Measurements from ENCODE around the gene PKMYT1.
"Not testable (repeated sequence)": the region's sequence is repeated elsewhere in the genome, so short reads cannot be mapped to it uniquely, and the experiment has no call there.

PKMYT1 gene

DNA sequence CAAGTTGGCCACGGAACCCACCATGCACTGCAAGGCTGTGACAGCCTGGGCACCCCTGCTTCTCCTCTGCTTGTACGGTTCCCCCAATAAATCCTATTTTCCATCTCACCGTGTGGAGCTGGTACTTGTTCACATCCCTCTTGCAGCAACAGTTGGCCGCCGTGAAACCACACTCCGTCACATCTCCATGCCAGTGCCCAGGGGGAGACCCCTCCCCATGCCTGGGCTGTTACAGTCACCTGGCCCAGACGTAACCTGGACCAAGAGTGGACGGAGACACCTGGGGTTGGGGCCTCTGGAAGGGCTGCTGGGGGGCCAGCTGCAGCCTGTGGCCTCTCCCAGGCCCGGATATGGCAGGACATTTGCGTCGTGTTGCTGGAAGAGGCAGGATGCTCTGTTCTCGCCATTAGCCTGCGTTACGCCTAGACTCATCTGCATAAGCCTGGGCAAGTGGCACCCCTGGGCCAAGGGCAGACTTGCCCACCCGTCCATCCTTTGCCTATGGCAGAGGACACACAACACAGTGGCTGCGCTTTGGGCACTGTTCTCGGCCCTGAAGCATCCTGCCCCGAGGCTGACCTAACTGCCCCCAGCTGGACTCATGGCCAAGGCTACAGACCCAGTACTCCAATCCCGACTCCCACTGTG lies 30.4 kb downstream of the PKMYT1 start:
- Histone ChIP-seq H3K4me1 (ENCODE audit: control insufficient read depth, insufficient read depth, low read length) (no peaks in the 10 kb centered on the region), H3K9me3 (replicated peaks; ENCODE audit: low read length) (no peaks in the 10 kb centered on the region), H3K27me3 (ENCODE audit: control insufficient read depth, insufficient read depth, low read length) (peaks cover 13% of the 10 kb centered on the region), H3K36me3 (ENCODE audit: insufficient read depth, low read length) (peaks cover 21% of the 10 kb centered on the region), H3K4me3 (ENCODE audit: low read length) (no peak overlapping the region), H3K9ac (ENCODE audit: low read depth, low read length) (no peak overlapping the region), H3K4me2 (ENCODE audit: low read length) (no peak overlapping the region)

DNA sequence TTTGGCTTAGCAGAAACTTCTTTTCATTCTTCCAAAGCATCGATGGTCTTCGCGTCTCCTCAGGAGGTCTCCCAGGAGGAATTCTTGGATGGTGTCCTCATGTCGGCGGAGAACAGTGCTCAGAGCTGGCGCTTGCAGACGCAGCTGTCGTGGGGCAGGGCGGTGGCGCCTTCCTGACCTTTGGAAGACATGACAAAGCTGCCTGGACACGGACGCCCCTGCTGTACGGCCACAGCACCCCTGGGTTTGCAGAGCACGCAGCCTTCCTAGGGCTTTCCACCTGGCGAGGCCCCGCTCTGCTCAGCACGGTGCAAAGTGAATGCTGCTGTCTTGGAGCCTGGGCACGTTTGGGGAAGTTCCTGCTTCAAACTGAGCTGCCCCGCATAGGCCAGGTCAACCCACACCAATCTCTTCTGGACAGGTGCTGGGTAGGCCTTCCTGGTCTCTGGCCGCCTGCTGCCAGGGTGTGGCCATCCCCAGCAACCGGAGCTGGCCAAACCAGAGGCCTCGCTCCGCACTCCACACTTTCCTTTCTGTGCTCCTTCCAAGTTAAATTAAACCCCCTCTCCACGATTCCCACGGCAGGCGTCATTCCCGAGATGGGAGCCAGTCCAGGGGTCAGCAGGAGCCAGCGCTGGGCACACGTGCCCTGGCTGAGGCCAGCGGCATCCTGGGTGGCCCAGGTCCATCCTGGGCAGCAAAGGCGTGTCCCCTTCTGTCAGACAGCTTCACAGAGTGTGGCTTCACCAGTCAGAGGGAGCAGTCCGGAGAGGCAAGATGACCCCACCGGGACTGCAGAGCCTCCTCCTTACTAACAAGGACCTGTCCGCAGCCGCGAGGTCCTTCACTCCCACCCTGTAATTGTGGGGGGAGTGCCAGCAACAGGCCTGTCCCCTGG lies 31.2 kb downstream of the PKMYT1 start:
- Histone ChIP-seq H3K4me1 (ENCODE audit: control insufficient read depth, insufficient read depth, low read length) (no peaks in the 10 kb centered on the region), H3K27me3 (ENCODE audit: control insufficient read depth, insufficient read depth, low read length) (peaks cover 7% of the 10 kb centered on the region), H3K4me3 (ENCODE audit: low read length) (no peak overlapping the region), H3K9ac (ENCODE audit: low read depth, low read length) (no peak overlapping the region), H3K36me3 (ENCODE audit: insufficient read depth, low read length) (peaks cover 23% of the 10 kb centered on the region), H3K9me3 (replicated peaks; ENCODE audit: low read length) (no peaks in the 10 kb centered on the region), H3K4me2 (ENCODE audit: low read length) (no peak overlapping the region)

DNA sequence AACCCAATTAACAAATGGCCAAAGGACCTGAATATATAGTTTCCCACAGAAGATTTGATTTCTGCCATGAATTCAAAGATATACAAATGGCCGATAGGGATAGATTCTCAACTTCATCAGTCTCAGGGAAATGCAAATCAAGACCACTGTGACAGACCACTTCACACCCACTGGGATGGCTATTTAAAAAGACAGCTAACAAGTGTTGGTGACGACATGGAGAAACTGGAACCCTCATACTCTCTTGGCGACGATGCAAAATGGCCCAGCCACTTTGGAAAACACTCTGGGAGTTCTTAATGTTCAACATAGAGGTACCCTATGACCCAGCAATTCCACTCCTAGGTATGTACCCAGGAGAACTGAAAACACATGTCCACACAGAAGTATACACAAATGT lies 33.6 kb downstream of the PKMYT1 start:
- peaks cover 39% of the 10 kb centered on the region for H3K36me3 ChIP-seq (ENCODE audit: insufficient read depth, low read length)
- H3K4me2 ChIP-seq (ENCODE audit: low read length): no peak overlapping the region
- H3K4me3 ChIP-seq (ENCODE audit: low read length): no peak overlapping the region
- H3K4me1 ChIP-seq (ENCODE audit: control insufficient read depth, insufficient read depth, low read length): no peaks in the 10 kb centered on the region
- no peaks in the 10 kb centered on the region for H3K9me3 ChIP-seq (replicated peaks; ENCODE audit: low read length)
- no peak overlapping the region for H3K9ac ChIP-seq (ENCODE audit: low read depth, low read length)
- H3K27me3 ChIP-seq (ENCODE audit: control insufficient read depth, insufficient read depth, low read length): no peaks in the 10 kb centered on the region

DNA sequence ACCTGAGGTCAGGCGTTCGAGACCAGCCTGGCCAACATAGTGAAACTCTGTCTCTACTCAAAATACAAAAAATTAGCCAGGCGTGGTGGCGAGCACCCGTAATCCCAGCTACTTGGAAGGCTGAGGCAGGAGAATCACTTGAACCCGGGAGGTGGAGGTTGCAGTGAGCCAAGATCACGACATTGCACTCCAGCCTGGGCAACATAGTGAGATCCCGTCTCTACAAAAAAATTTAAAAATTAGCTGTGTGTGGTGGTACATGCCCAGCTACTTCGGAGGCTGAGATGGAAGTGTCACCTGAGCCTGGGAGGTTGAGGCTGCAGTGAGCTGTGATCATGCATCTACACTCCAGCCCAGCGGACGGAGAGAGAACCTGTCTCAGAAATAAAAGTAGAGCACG lies 36.5 kb downstream of the PKMYT1 start:
- H3K36me3 ChIP-seq (ENCODE audit: insufficient read depth, low read length): peaks cover 51% of the 10 kb centered on the region
- H3K4me3 ChIP-seq (ENCODE audit: low read length); H3K9me3 ChIP-seq (replicated peaks; ENCODE audit: low read length); H3K27me3 ChIP-seq (ENCODE audit: control insufficient read depth, insufficient read depth, low read length); H3K4me2 ChIP-seq (ENCODE audit: low read length); H3K9ac ChIP-seq (ENCODE audit: low read depth, low read length); H3K4me1 ChIP-seq (ENCODE audit: control insufficient read depth, insufficient read depth, low read length): not testable (repeated sequence)

DNA sequence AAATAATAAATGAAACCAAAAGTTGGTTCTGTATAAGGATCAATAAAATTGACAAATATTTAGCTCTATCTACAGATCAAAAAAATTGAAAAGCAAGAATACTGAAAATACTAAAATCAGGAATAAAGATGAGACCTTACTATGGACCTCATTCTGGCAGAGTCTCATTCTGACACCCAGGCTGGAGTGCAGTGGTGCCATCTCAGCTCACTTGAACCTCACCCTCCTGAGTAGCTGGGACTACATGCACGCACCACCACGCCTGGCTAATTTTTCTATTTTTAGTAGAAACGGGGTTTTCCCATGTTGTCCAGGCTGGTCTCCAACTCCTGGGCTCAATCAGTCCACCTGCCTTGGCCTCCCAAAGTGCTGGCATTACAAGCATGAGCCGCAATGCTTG lies 38.2 kb downstream of the PKMYT1 start:
- H3K36me3 ChIP-seq (ENCODE audit: insufficient read depth, low read length): peaks cover 59% of the 10 kb centered on the region
- no peak overlapping the region for H3K4me3 ChIP-seq (ENCODE audit: low read length)
- H3K9me3 ChIP-seq (replicated peaks; ENCODE audit: low read length): no peaks in the 10 kb centered on the region
- no peak overlapping the region for H3K4me2 ChIP-seq (ENCODE audit: low read length)
- H3K9ac ChIP-seq (ENCODE audit: low read depth, low read length): no peak overlapping the region
- H3K27me3 ChIP-seq (ENCODE audit: control insufficient read depth, insufficient read depth, low read length): no peaks in the 10 kb centered on the region
- H3K4me1 ChIP-seq (ENCODE audit: control insufficient read depth, insufficient read depth, low read length): no peaks in the 10 kb centered on the region

DNA sequence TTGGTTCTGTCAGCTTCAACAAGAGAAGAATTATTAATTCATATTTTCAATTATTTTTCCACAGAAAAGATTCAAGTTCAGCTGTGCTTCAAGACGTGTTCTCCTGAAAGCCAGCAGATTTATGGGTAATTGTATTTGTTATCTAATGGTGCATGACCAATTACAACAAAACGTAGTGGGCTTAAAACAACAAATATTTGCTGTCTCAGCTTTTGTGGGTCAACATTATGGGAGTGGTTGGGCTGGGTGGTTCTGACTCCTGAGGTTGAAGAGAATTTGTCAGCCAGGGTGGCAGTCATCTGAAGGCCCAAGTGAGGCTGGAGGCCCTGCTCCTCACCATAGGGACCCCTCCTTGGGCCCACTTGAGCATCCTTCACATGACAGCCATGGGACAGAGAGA lies 40.3 kb downstream of the PKMYT1 start:
- H3K27me3 ChIP-seq (ENCODE audit: control insufficient read depth, insufficient read depth, low read length): no peaks in the 10 kb centered on the region
- H3K4me3 ChIP-seq (ENCODE audit: low read length): no peak overlapping the region
- H3K4me2 ChIP-seq (ENCODE audit: low read length): no peak overlapping the region
- H3K9me3 ChIP-seq (replicated peaks; ENCODE audit: low read length): no peaks in the 10 kb centered on the region
- no peak overlapping the region for H3K9ac ChIP-seq (ENCODE audit: low read depth, low read length)
- H3K36me3 ChIP-seq (ENCODE audit: insufficient read depth, low read length): peaks cover 68% of the 10 kb centered on the region
- H3K4me1 ChIP-seq (ENCODE audit: control insufficient read depth, insufficient read depth, low read length): no peaks in the 10 kb centered on the region

DNA sequence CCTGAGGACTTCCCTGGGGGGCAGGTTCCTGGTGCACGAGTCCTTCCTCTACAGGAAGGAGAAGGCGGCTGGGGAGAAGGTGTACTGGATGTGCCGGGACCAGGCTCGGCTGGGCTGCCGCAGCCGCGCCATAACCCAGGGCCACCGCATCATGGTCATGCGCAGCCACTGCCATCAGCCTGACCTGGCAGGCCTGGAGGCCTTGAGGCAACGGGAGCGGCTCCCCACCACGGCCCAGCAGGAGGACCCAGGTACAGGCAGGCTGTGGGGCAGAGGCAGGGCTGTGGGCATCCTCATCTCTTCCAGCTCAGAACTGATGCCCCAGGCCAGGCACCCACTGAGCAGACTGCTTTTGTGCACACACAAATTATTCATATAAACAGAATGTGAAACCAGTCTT lies 42.0 kb downstream of the PKMYT1 start:
- H3K27me3 ChIP-seq (ENCODE audit: control insufficient read depth, insufficient read depth, low read length): no peaks in the 10 kb centered on the region
- H3K36me3 ChIP-seq (ENCODE audit: insufficient read depth, low read length): peaks cover 65% of the 10 kb centered on the region
- no peak overlapping the region for H3K4me3 ChIP-seq (ENCODE audit: low read length)
- no peaks in the 10 kb centered on the region for H3K4me1 ChIP-seq (ENCODE audit: control insufficient read depth, insufficient read depth, low read length)
- H3K9me3 ChIP-seq (replicated peaks; ENCODE audit: low read length): no peaks in the 10 kb centered on the region
- H3K9ac ChIP-seq (ENCODE audit: low read depth, low read length): no peak overlapping the region
- H3K4me2 ChIP-seq (ENCODE audit: low read length): no peak overlapping the region

DNA sequence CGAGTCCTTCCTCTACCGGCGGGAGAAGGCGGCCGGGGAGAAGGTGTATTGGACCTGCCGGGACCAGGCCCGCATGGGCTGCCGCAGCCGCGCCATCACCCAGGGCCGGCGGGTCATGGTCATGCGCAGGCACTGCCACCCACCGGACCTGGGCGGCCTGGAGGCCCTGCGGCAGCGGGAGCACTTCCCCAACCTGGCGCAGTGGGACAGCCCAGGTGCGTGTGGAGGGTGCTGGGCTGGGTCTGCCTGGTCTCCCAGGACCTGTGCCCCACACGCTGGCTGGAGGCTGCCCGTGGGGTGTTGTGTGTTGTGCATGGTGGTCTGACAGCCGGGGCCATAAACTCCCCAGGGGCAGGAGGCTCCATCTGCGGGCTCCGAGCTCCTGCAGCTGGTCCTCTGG lies 43.1 kb downstream of the PKMYT1 start:
- Histone ChIP-seq H3K4me3 (ENCODE audit: low read length) (no peak overlapping the region), H3K36me3 (ENCODE audit: insufficient read depth, low read length) (peaks cover 56% of the 10 kb centered on the region), H3K9ac (ENCODE audit: low read depth, low read length) (no peak overlapping the region)

DNA sequence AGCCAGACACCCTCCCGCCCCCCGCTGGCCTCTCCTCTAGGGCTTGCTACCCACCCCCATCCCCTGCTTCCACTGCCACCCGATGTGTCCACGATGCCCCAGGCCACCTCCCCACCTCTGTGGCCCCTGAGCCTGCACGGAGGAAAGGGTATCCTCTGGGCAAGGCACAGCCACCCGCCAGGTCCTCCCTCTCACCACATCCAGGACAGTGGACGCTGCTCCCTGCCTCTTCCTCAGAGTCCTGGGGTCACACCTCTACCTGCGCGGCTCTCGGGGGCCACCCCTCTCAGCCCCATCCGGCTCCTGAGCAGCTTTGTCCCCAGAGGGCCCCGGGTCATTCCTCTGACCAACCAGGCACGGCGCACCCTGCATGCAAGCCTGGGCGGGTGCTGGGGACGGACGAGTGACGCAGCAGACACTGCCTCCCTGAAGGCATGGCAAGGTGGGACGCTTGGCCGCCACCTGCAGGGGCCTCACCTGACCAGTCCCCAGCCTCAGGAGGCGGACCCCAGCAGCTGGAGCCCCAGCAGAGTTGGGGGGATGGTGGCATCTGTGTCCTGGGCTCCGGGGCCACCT lies 43.7 kb downstream of the PKMYT1 start:
- H3K36me3 ChIP-seq (ENCODE audit: insufficient read depth, low read length): peaks cover 55% of the 10 kb centered on the region

More for the DNA sequence above, 43.1 kb downstream of the PKMYT1 start:
- H3K9me3 ChIP-seq (replicated peaks; ENCODE audit: low read length): no peaks in the 10 kb centered on the region
- no peaks in the 10 kb centered on the region for H3K4me1 ChIP-seq (ENCODE audit: control insufficient read depth, insufficient read depth, low read length)
- H3K4me2 ChIP-seq (ENCODE audit: low read length): no peak overlapping the region
- no peaks in the 10 kb centered on the region for H3K27me3 ChIP-seq (ENCODE audit: control insufficient read depth, insufficient read depth, low read length)

DNA sequence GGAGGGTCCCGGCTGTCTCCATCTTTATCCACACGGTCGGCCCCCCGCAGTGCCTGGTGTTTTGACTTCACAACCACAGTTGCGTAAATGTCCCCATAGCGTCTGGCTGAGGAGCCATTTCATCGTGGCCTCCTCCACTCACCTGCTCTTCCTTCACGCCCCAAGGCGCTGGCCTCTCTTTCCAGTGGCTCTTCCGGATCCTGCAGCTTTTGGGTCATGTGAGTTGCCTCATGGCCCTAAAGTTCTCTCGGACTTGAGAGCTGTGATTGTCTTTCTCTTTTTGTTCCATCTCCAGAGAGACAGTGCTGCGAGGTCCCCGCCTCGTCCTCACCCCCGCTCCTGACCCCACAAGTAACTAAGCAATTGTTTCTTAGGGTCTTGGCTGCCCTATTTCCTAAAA lies 45.8 kb downstream of the PKMYT1 start:
- Histone ChIP-seq H3K4me3 (ENCODE audit: low read length) (no peak overlapping the region), H3K9ac (ENCODE audit: low read depth, low read length) (no peak overlapping the region), H3K9me3 (replicated peaks; ENCODE audit: low read length) (no peaks in the 10 kb centered on the region), H3K4me1 (ENCODE audit: control insufficient read depth, insufficient read depth, low read length) (no peaks in the 10 kb centered on the region), H3K36me3 (ENCODE audit: insufficient read depth, low read length) (peaks cover 52% of the 10 kb centered on the region), H3K27me3 (ENCODE audit: control insufficient read depth, insufficient read depth, low read length) (no peaks in the 10 kb centered on the region), H3K4me2 (ENCODE audit: low read length) (no peak overlapping the region)

More for the DNA sequence above, 43.7 kb downstream of the PKMYT1 start:
- H3K27me3 ChIP-seq (ENCODE audit: control insufficient read depth, insufficient read depth, low read length): no peaks in the 10 kb centered on the region
- H3K4me1 ChIP-seq (ENCODE audit: control insufficient read depth, insufficient read depth, low read length): no peaks in the 10 kb centered on the region
- H3K9ac ChIP-seq (ENCODE audit: low read depth, low read length): no peak overlapping the region
- H3K4me2 ChIP-seq (ENCODE audit: low read length): no peak overlapping the region
- no peak overlapping the region for H3K4me3 ChIP-seq (ENCODE audit: low read length)
- no peaks in the 10 kb centered on the region for H3K9me3 ChIP-seq (replicated peaks; ENCODE audit: low read length)

DNA sequence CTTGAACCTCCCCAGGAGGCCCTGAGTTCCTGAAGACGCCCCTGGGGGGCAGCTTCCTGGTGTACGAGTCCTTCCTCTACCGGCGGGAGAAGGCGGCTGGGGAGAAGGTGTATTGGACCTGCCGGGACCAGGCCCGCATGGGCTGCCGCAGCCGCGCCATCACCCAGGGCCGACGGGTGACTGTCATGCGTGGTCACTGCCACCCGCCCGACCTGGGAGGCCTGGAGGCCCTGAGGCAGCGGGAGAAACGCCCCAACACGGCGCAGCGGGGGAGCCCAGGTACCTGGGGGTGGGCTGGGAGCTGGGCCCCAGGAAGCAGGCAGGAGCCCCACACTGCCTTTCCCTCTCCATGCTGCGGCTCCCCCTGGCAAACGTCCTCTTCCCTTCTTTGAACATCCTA lies 46.5 kb downstream of the PKMYT1 start:
- Histone ChIP-seq H3K4me3 (ENCODE audit: low read length) (no peak overlapping the region), H3K9me3 (replicated peaks; ENCODE audit: low read length) (no peaks in the 10 kb centered on the region), H3K27me3 (ENCODE audit: control insufficient read depth, insufficient read depth, low read length) (no peaks in the 10 kb centered on the region), H3K4me1 (ENCODE audit: control insufficient read depth, insufficient read depth, low read length) (no peaks in the 10 kb centered on the region), H3K36me3 (ENCODE audit: insufficient read depth, low read length) (peaks cover 52% of the 10 kb centered on the region), H3K4me2 (ENCODE audit: low read length) (no peak overlapping the region), H3K9ac (ENCODE audit: low read depth, low read length) (no peak overlapping the region)

Data from skeletal muscle satellite cell (primary cell).